Endothelial cell of umbilical vein (primary cell): ENCODE measurements around the gene RIC1. TPM values are rescaled to one million over a fixed set of nuclear protein-coding genes. Genes with fewer than 3 reads are reported as not detected.

Experiments
- BruUV-seq: library from RNA; stranded (reverse); fragments of 400-500 nt; replicated peaks from 2 replicates; lab custom pipeline; 2021; lab: Mats Ljungman, UMichigan
- CTCF ChIA-PET: fragments of 300-600, 350-600 bp; sonication (Branson Sonifier 250); formaldehyde crosslinking; loops from one replicate; lab custom pipeline; 2021; ENCODE audit warnings: antibody characterized with exemption, inconsistent platforms; lab: Charles Lee
- POLR2A ChIA-PET: fragments of 300-600, 350-600 bp; sonication (Branson Sonifier 250); formaldehyde crosslinking; loops from one replicate; lab custom pipeline; 2021; ENCODE audit warnings: antibody characterized with exemption, inconsistent platforms; lab: Charles Lee
- DNase-seq: peaks from one replicate; pipeline ENCODE4 v3.0.0-alpha.2; 2011; ENCODE audit warnings: low read depth, low spot score
- FAIRE-seq: peaks from 2 replicates; lab custom pipeline; 2011; peaks lifted over from hg19 to GRCh38; lab: Jason Lieb, UNC
- H2AFZ ChIP-seq: 2 replicates; pipeline ENCODE4 v1.6.0; 2012; ENCODE audit warnings: low read depth, low read length, control low read depth, inconsistent platforms
- H3K27ac ChIP-seq: 2 replicates; pipeline ENCODE4 v1.5.1; 2011; ENCODE audit warnings: low read depth, mild to moderate bottlenecking, control low read depth, low read length, moderate library complexity; ENCODE audit not compliant: insufficient read depth
- H3K27me3 ChIP-seq, 2 experiments: 2 replicates each; pipeline versions ENCODE4 v1.6.0 to v1.6.1; 2011; ENCODE audit warnings: low read length in 2 of 2, mixed read lengths in 1 of 2; ENCODE audit not compliant: control insufficient read depth in 2 of 2, insufficient read depth in 2 of 2
- H3K36me3 ChIP-seq, 2 experiments: 2 replicates in 1 of 2; 3 replicates in 1 of 2; pipeline ENCODE4 v1.5.1; 2011; ENCODE audit warnings: low read length in 2 of 2, mild to moderate bottlenecking in 1 of 2, moderate library complexity in 1 of 2; ENCODE audit not compliant: control insufficient read depth in 2 of 2, insufficient read depth in 2 of 2; ENCODE audit errors: extremely low read depth in 1 of 2
- H3K4me1 ChIP-seq: 3 replicates; pipeline ENCODE4 v1.5.1; 2011; ENCODE audit warnings: mild to moderate bottlenecking, low read length; ENCODE audit not compliant: control insufficient read depth, insufficient read depth; ENCODE audit errors: extremely low read depth
- H3K4me2 ChIP-seq: 2 replicates; pipeline ENCODE4 v1.6.1; 2011; ENCODE audit warnings: low read length, control low read depth, mixed read lengths; ENCODE audit not compliant: insufficient read depth
- H3K4me3 ChIP-seq, 3 experiments: fragments of 200-600 bp in 1 of 3; sonication (generic), shearing (Covaris generic) in 1 of 3; replicated peaks in 1 of 3; 2 replicates each; pipeline ENCODE4 v1.5.1; 2011 to 2016; ENCODE audit warnings: control low read depth in 3 of 3, low read length in 3 of 3, mild to moderate bottlenecking in 2 of 3, inconsistent platforms in 1 of 3, low read depth in 1 of 3, moderate library complexity in 1 of 3; ENCODE audit not compliant: insufficient read depth in 1 of 3
- H3K79me2 ChIP-seq: 2 replicates; pipeline ENCODE4 v1.6.0; 2012; ENCODE audit warnings: low read length, inconsistent platforms; ENCODE audit not compliant: control insufficient read depth, insufficient read depth
- H3K9ac ChIP-seq: replicated peaks from 2 replicates; pipeline ENCODE3; 2011; ENCODE audit warnings: low read length, control low read depth; ENCODE audit not compliant: insufficient read depth; ENCODE audit errors: extremely low read depth
- H3K9me1 ChIP-seq: replicated peaks from 3 replicates; pipeline ENCODE4 v1.6.0; 2011; ENCODE audit warnings: mild to moderate bottlenecking, low read length; ENCODE audit not compliant: control insufficient read depth, insufficient read depth; ENCODE audit errors: extremely low read depth
- H3K9me3 ChIP-seq: replicated peaks from 2 replicates; pipeline ENCODE4 v1.5.1; 2012; ENCODE audit warnings: low read length, inconsistent platforms; ENCODE audit not compliant: control insufficient read depth, insufficient read depth
- H4K20me1 ChIP-seq: replicated peaks from 2 replicates; pipeline ENCODE3; 2011; ENCODE audit warnings: mild to moderate bottlenecking, low read length; ENCODE audit not compliant: control insufficient read depth, insufficient read depth; ENCODE audit errors: extremely low read depth
- EZH2 ChIP-seq: IDR thresholded peaks from 2 replicates; pipeline ENCODE4 v1.6.1; 2012; ENCODE audit warnings: borderline replicate concordance, low read depth, mild to moderate bottlenecking, moderate library complexity, low read length, inconsistent platforms; ENCODE audit not compliant: severe bottlenecking
- FOS ChIP-seq: IDR thresholded peaks from 2 replicates; pipeline ENCODE4 v1.6.1; 2011; ENCODE audit warnings: mild to moderate bottlenecking, low read length, moderate library complexity, borderline replicate concordance; ENCODE audit not compliant: insufficient read depth
- GATA2 ChIP-seq: IDR thresholded peaks from 2 replicates; pipeline ENCODE4 v1.7.0; 2011; ENCODE audit warnings: low read depth, mild to moderate bottlenecking, moderate library complexity, mixed read lengths, low read length; ENCODE audit not compliant: insufficient read length, insufficient read depth
- JUN ChIP-seq: IDR thresholded peaks from 2 replicates; pipeline ENCODE4 v1.6.1; 2011; ENCODE audit warnings: borderline replicate concordance, low read depth; ENCODE audit not compliant: insufficient read length, insufficient read depth
- MYC ChIP-seq: IDR thresholded peaks from one replicate; pipeline ENCODE4 v1.6.1; 2011; ENCODE audit warnings: mild to moderate bottlenecking, low read depth, low read length
- POLR2A ChIP-seq: IDR thresholded peaks from 2 replicates; pipeline ENCODE4 v1.6.1; 2012; ENCODE audit warnings: low read depth, mild to moderate bottlenecking, control low read depth, low read length
- POLR2AphosphoS5 ChIP-seq: IDR thresholded peaks from 2 replicates; pipeline ENCODE4 v1.6.1; 2012; ENCODE audit warnings: low read depth, mild to moderate bottlenecking, control low read depth, low read length, moderate library complexity; ENCODE audit not compliant: insufficient read depth
- dilution Hi-C: fragments of 300-500 bp; cut with MboI; formaldehyde crosslinking; loops from one replicate; pipeline ENCODE4 v1.15.0; 2019; ENCODE audit warnings: low sequenced_read_pairs; ENCODE audit not compliant: extremely low pct_ligation_motif_present
- intact Hi-C: fragments of 100-400 bp; cut with micrococcal nuclease; formaldehyde crosslinking; loops from one replicate; pipeline ENCODE4 v1.10.0; 2022
- polyA plus RNA-seq, 4 experiments: library from polyadenylated mRNA; depleted of rRNA in 3 of 4; stranded (reverse) in 3 of 4; unstranded in 1 of 4; fragments of >200 nt; gene quantifications; 2 replicates each; pipeline versions ENCODE4 v1.2.1 to v1.2.3, GENCODE V29; 2011 to 2012; ENCODE audit warnings: missing spikeins in 1 of 4
- total RNA-seq: library from RNA; stranded (reverse); gene quantifications from 2 replicates; pipeline ENCODE4 v1.2.3, GENCODE V29; 2021
- TF ChIP-seq, protein P1 (sequence below): IDR thresholded peaks from 2 replicates; pipeline ENCODE4 v1.6.1; 2011; ENCODE audit not compliant: insufficient read depth, insufficient read length
- TF ChIP-seq, protein P2 (sequence below), 2 donors: IDR thresholded peaks; 1 replicate in 1 of 2; 2 replicates in 1 of 2; pipeline ENCODE4 v1.5.1; 2011; ENCODE audit warnings: low read length in 2 of 2, mild to moderate bottlenecking in 2 of 2, moderate library complexity in 2 of 2, control low read depth in 1 of 2, inconsistent platforms in 1 of 2, low read depth in 1 of 2; ENCODE audit not compliant: insufficient read depth in 1 of 2; ENCODE audit errors: extremely low read depth in 1 of 2

Gene RIC1
- total and polyA plus RNA-seq, 2 donors (not counting 3 experiments of a cell fraction or from before 2014, with no cell fraction given) = 14.0 to 23.5 TPM

DNA sequence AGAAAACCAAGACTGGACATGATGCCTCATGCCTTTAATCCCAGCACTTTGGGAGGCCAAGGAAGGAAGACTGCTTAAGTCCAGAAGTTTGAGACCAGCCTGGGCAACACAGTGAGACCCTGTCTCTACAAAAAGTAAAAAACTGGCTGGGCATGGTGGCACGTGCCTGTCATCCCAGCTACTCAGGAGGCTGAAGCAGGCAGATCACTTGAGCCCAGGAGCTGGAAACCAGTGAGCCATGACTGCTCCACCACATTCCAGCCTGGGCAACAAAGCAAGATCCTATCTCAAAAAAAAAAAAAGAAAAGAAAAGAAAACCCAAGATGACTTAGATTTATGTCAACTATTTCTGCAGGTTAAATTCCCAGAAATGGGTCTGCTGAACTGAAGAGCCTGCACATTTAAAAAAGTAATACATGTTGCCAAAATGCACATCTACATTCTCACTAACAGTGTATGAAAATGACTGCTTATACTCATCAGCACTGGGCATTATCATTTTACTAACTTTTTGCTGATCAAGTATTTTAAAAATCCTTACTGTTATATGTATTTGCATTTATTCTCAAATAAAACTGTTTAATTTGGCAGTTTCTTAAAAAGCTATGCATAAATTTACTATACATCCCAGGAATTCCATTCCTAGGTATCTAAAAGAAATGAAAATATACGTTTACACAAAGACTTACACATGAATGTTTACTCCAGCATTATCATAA is 189.7 kb downstream of the RIC1 start:
- CTCF ChIA-PET = interaction anchor here (0.8 to 2.4 kb wide), 3 partner anchors 13 to 70 kb away, joined by 3 to 10 read pairs (median 3); partner anchors contain the start of gene ERMP1
- no peak overlapping the region for H3K4me2 ChIP-seq

More for the DNA sequence above, 189.7 kb downstream of the RIC1 start:
- no peaks in the 10 kb centered on the region for H4K20me1 ChIP-seq
- H3K4me3 ChIP-seq = no peak overlapping the region
- no peaks in the 10 kb centered on the region for H3K9me1 ChIP-seq
- no TSS peak for BruUV-seq
- H3K27me3 ChIP-seq = no peaks in the 10 kb centered on the region
- no peak for TF ChIP-seq POLR2AphosphoS5
- no peak for TF ChIP-seq GATA2
- TF ChIP-seq MYC = no peak
- TF ChIP-seq, protein P1, sequence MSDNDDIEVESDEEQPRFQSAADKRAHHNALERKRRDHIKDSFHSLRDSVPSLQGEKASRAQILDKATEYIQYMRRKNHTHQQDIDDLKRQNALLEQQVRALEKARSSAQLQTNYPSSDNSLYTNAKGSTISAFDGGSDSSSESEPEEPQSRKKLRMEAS = no peak
- TF ChIP-seq FOS = no peak
- TF ChIP-seq, protein P2, sequence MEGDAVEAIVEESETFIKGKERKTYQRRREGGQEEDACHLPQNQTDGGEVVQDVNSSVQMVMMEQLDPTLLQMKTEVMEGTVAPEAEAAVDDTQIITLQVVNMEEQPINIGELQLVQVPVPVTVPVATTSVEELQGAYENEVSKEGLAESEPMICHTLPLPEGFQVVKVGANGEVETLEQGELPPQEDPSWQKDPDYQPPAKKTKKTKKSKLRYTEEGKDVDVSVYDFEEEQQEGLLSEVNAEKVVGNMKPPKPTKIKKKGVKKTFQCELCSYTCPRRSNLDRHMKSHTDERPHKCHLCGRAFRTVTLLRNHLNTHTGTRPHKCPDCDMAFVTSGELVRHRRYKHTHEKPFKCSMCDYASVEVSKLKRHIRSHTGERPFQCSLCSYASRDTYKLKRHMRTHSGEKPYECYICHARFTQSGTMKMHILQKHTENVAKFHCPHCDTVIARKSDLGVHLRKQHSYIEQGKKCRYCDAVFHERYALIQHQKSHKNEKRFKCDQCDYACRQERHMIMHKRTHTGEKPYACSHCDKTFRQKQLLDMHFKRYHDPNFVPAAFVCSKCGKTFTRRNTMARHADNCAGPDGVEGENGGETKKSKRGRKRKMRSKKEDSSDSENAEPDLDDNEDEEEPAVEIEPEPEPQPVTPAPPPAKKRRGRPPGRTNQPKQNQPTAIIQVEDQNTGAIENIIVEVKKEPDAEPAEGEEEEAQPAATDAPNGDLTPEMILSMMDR (IDR thresholded peaks at IDR 0.05; ENCODE audit: extremely low read depth in 1 of 2, insufficient read depth in 1 of 2, low read depth in 1 of 2, low read length in 2 of 2) = no peak
- no peak for TF ChIP-seq POLR2A
- TF ChIP-seq EZH2 = no peak
- no peak for TF ChIP-seq JUN
- no peak for FAIRE-seq
- intact Hi-C loops = no loop called here
- POLR2A ChIA-PET = interaction anchor here (0.7 kb wide), 1 partner anchor 10 kb away, joined by 4 read pairs; no protein-coding TSS in a partner anchor
- no peaks in the 10 kb centered on the region for H3K9me3 ChIP-seq
- DNase-seq = no peak
- no peaks in the 10 kb centered on the region for H3K79me2 ChIP-seq
- H3K27ac ChIP-seq = no peak overlapping the region
- no peaks in the 10 kb centered on the region for H3K36me3 ChIP-seq
- dilution Hi-C loops = no loop called here
- no peaks in the 10 kb centered on the region for H3K4me1 ChIP-seq
- no peak overlapping the region for H3K9ac ChIP-seq
- H2AFZ ChIP-seq = no peak overlapping the region
